ENCODE results near the gene RGS7.

DNA sequence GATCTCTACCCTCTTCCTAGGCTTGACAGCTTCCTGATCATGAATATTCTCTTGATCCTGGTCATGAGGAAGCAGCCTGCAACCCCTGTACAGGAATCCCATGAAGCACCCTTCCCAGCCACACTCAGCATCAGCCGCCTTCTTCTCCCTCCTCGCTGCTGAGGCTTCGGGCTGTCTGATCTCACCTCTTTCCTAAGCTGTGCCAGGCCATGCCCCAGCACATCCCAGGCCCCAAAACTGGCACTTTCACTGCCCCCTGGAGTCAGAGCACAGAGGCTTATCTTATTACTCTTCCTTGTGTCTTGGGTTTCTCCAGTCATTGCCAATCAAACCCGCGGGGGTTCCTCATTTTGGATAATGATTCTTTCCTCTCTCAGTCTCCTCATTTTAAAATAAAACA is 259.5 kb downstream of the RGS7 start:
- no peak for TF ChIP-seq CTCF (IDR thresholded peaks at IDR 0.05; ENCODE audit: poor library complexity)
- no peak for TF ChIP-seq EZH2 (IDR thresholded peaks at IDR 0.05; ENCODE audit: borderline replicate concordance)
- TF ChIP-seq EZH2phosphoT487 (IDR thresholded peaks at IDR 0.05; ENCODE audit: low read depth, severe bottlenecking, unreplicated experiment) = no peak

All from hepatocyte (in vitro differentiated cells).